Activated CD4-positive, alpha-beta T cell treated with anti-CD3 and anti-CD28 coated beads for 4 hours (primary cell): ENCODE results near the gene SLC25A43.
"Not testable (repeated sequence)": the region's sequence is repeated elsewhere in the genome, so short reads cannot be mapped to it uniquely, and the experiment has no call there.

Experiments
- DNase-seq, 2 donors: peaks; one replicate each; pipeline ENCODE4 v3.0.0-alpha.2; 2020

Gene SLC25A43

GRCh38 chrX:119410027-119410819 lies 11.1 kb downstream of the SLC25A43 start:
- DNase-seq, result no peak

- no peak for DNase-seq
Measured at GRCh38 chrX:119410854-119411253, 11.7 kb downstream of the SLC25A43 start.

GRCh38 chrX:119411959-119412358 lies 12.8 kb downstream of the SLC25A43 start:
- no peak for DNase-seq

- DNase-seq, result no peak
Measured at GRCh38 chrX:119417376-119417775, 18.2 kb downstream of the SLC25A43 start.

- DNase-seq, result no peak
Measured at GRCh38 chrX:119417842-119418241, 18.7 kb downstream of the SLC25A43 start.

- no peak for DNase-seq
Measured at GRCh38 chrX:119419146-119419545, 20.0 kb downstream of the SLC25A43 start.

GRCh38 chrX:119419898-119420297 lies 20.8 kb downstream of the SLC25A43 start:
- DNase-seq, result no peak

GRCh38 chrX:119421016-119421705 lies 22.0 kb downstream of the SLC25A43 start:
- DNase-seq, result no peak

- DNase-seq, result peak in 1 of 2 donors; percentile 28
Measured at GRCh38 chrX:119423631-119424030, 24.5 kb downstream of the SLC25A43 start.

- DNase-seq, result no peak
Measured at GRCh38 chrX:119424999-119425398, 25.9 kb downstream of the SLC25A43 start.

GRCh38 chrX:119427024-119427794 lies 28.1 kb downstream of the SLC25A43 start:
- DNase-seq, result no peak

GRCh38 chrX:119427795-119428185 lies 28.7 kb downstream of the SLC25A43 start:
- no peak for DNase-seq

GRCh38 chrX:119429471-119429870 lies 30.3 kb downstream of the SLC25A43 start:
- no peak for DNase-seq

- DNase-seq, result not testable (repeated sequence)
Measured at GRCh38 chrX:119441295-119441694, 42.2 kb downstream of the SLC25A43 start.

- no peak for DNase-seq
Measured at GRCh38 chrX:119442286-119442685, 43.1 kb downstream of the SLC25A43 start.

- DNase-seq, result no peak
Measured at GRCh38 chrX:119453202-119453601, 54.1 kb downstream of the SLC25A43 start.

GRCh38 chrX:119455264-119455663 lies 56.1 kb downstream of the SLC25A43 start:
- DNase-seq, result no peak

GRCh38 chrX:119459181-119459580 lies 60.0 kb downstream of the SLC25A43 start:
- DNase-seq, result no peak

GRCh38 chrX:119465555-119465954 lies 66.4 kb downstream of the SLC25A43 start:
- DNase-seq, result no peak

- no peak for DNase-seq
Measured at GRCh38 chrX:119466970-119467369, 67.8 kb downstream of the SLC25A43 start.

GRCh38 chrX:119467433-119467832 lies 68.3 kb downstream of the SLC25A43 start:
- no peak for DNase-seq

- peak; percentile 75 to 80 for DNase-seq
Measured at GRCh38 chrX:119467842-119468550, 68.9 kb downstream of the SLC25A43 start, which contains the start of gene SLC25A5. SLC25A5 (plus strand) TSS chrX:119468444; CDS start chrX:119468516, 72 bp downstream.
